Pancreas (tissue), 10 donors: ENCODE measurements around the gene MITD1. TPM values are rescaled to one million over a fixed set of nuclear protein-coding genes. Genes with fewer than 3 reads are reported as not detected.

Experiments
- ATAC-seq, 4 donors: fragments of 200-7000 bp; cut with Tn5 transposase; one replicate each; pipeline versions ENCODE4 v1.8.0 to v1.9.1; 2020; ENCODE audit warnings: mild to moderate bottlenecking in 4 of 4, moderate library complexity in 4 of 4
- DNase-seq, 6 donors: peaks; one replicate each; pipeline ENCODE4 v3.0.0-alpha.2; 2020
- FAIRE-seq: peaks from 2 replicates; lab custom pipeline; 2012; peaks lifted over from hg19 to GRCh38; lab: Jason Lieb, UNC
- H3K27ac ChIP-seq, 4 donors: fragments of 200-600 bp; sonication (generic); 1 replicate in 3 of 4; 2 replicates in 1 of 4; pipeline versions ENCODE4 v1.5.0 to v1.8.0; 2020
- H3K27me3 ChIP-seq, 4 donors: fragments of 200-600 bp; one replicate each; pipeline ENCODE4 v1.8.0; 2021
- H3K36me3 ChIP-seq, 3 donors: fragments of 200-600 bp; sonication (generic) in 1 of 3; one replicate each; pipeline versions ENCODE4 v1.5.0 to v1.8.0; 2020 to 2021
- H3K4me1 ChIP-seq, 3 donors: fragments of 200-600 bp; one replicate each; pipeline ENCODE4 v1.8.0; 2021
- H3K4me3 ChIP-seq, 4 donors: fragments of 200-600 bp; sonication (generic) in 2 of 4; one replicate each; pipeline versions ENCODE4 v1.5.0 to v1.8.0; 2020 to 2021
- H3K9me3 ChIP-seq, 4 donors: fragments of 200-600 bp; one replicate each; pipeline ENCODE4 v1.8.0; 2021
- WGBS, 2 donors: extraction: QIAGEN DNeasy Blood & Tissue Kit; methylation state at CpG; one replicate each; pipeline ENCODE4 v1.1.7; 2013; 5-methylcytosine and 5-hydroxymethylcytosine counted together
- intact Hi-C, 3 donors: fragments of 100-400 bp; cut with DNase I; formaldehyde crosslinking; loops; one replicate each; pipeline versions ENCODE4 v1.11.1 to v1.14.2; 2022
- polyA plus RNA-seq, 2 donors: library from polyadenylated mRNA; stranded (reverse); fragments of 200-250 nt; gene quantifications; one replicate each; pipeline ENCODE4 v1.2.3, GENCODE V29; 2013
- total RNA-seq, 6 donors: library from RNA; stranded (reverse); fragmentation: NEBNext Ultra II Directional in 4 of 6; extraction: Animal tissue kit (Norgen Biotek cat#: 25700) in 4 of 6; gene quantifications; one replicate each; pipeline versions ENCODE4 v1.2.1 to v1.2.4, GENCODE V29; 2021 to 2023
- TF ChIP-seq, protein P1 (sequence below), 4 donors: fragments of 200-600 bp; sonication (generic) in 3 of 4; IDR thresholded peaks; one replicate each; pipeline versions ENCODE4 v1.5.0 to v1.8.0; 2021; ENCODE audit warnings: antibody characterized with exemption in 4 of 4
- donor health status: healthy with polysubstance abuse.
- donor health status: DM: no; HTN: no; CAD: no; lungs with moderate emphysema.
- donor health status: DM: no; HTN: no; CAD: no.
- donor health status: control.
- donor health status: control.
- donor health status: Bipolar disorder and iron deficiency.
- donor health status: DM: yes; HTN: yes; CAD: no.
- donor health status: DM: no; HTN: no; CAD: no.
- donor health status: DM: no; HTN: no; CAD: no.
- donor health status: DM: yes; HTN: yes; CAD: no.

MITD1 gene
- total and polyA plus RNA-seq, 8 donors: 5.6 to 27.0 (median 8.0) TPM

DNA sequence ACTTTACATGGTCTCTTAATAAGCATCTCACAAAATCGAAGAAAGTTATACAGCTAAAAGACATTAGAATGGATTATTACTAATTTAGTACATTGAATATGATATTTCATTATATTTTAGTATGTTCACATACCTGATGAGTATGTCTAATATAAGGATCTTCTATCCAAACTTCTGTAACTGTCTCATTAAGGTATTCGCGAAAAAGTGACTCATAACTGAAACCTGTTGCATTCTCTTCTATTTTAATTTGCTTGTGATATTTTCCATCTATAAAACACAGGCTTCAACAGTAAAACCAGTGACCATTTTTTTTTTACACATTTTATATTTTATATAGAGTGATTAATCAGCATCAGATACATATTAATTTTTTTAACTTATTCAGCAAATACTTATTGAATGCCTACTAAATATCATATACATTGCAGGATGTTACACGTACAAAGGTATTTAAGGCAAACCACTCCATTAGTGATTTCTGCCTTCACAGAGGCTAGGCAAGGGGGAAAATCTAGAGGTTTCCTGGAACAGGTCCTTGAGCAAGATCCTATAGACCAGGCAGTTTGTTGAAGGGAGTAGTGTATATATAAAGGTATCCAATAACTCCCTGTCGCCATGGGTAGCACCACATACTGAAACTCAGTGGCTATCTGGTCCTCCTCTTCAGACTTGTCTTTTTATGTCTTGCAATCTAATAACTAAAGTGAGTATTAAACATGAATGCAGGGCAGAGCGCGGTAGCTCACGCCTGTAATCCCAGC lies 9.3 kb downstream of the MITD1 start:
- FAIRE-seq: no peak
- no peak overlapping the region for H3K27ac ChIP-seq
- no peak overlapping the region for H3K4me3 ChIP-seq
- H3K36me3 ChIP-seq: peaks cover 0 to 20% (median 7%) of the 10 kb centered on the region in 3 donors
- intact Hi-C loops: no loop called here
- 94% methylated on average over 8 of the region's 8 CpGs for WGBS, 2 donors
- no peaks in the 10 kb centered on the region for H3K27me3 ChIP-seq
- H3K9me3 ChIP-seq: no peaks in the 10 kb centered on the region
- no peak for DNase-seq
- no peaks in the 10 kb centered on the region for H3K4me1 ChIP-seq
- TF ChIP-seq, protein P1, sequence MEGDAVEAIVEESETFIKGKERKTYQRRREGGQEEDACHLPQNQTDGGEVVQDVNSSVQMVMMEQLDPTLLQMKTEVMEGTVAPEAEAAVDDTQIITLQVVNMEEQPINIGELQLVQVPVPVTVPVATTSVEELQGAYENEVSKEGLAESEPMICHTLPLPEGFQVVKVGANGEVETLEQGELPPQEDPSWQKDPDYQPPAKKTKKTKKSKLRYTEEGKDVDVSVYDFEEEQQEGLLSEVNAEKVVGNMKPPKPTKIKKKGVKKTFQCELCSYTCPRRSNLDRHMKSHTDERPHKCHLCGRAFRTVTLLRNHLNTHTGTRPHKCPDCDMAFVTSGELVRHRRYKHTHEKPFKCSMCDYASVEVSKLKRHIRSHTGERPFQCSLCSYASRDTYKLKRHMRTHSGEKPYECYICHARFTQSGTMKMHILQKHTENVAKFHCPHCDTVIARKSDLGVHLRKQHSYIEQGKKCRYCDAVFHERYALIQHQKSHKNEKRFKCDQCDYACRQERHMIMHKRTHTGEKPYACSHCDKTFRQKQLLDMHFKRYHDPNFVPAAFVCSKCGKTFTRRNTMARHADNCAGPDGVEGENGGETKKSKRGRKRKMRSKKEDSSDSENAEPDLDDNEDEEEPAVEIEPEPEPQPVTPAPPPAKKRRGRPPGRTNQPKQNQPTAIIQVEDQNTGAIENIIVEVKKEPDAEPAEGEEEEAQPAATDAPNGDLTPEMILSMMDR (IDR thresholded peaks at IDR 0.05): no peak
- no peak for ATAC-seq

DNA sequence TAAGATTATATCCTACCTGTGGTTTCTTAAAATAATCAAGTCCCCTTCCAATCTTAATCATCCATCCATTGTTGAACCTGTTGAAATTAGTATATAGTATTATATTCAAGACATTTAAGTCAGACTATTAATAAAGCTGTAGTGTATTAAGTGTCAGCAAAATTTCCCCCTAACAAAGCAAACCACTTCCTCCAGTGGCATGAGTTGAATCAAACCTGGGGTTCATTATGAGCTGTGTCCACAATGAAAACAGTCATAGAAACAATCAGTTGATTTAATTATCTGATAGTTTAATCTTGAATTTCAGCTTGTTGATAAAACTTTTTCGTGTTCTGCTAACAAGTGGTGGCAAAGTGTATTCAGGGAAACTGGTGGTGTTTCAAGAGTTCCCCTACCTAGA lies 11.3 kb downstream of the MITD1 start:
- H3K36me3 ChIP-seq: peaks cover 0 to 20% (median 7%) of the 10 kb centered on the region in 3 donors
- FAIRE-seq: no peak
- no peaks in the 10 kb centered on the region for H3K9me3 ChIP-seq
- WGBS, 2 donors: 36 to 53% methylated on average over 1 of the region's 1 CpG
- no peaks in the 10 kb centered on the region for H3K27me3 ChIP-seq
- no peak overlapping the region for H3K4me3 ChIP-seq
- intact Hi-C loops: no loop called here
- DNase-seq: no peak
- H3K4me1 ChIP-seq: no peaks in the 10 kb centered on the region
- TF ChIP-seq, protein P1 (IDR thresholded peaks at IDR 0.05): no peak
- H3K27ac ChIP-seq: no peak overlapping the region
- ATAC-seq: no peak

DNA sequence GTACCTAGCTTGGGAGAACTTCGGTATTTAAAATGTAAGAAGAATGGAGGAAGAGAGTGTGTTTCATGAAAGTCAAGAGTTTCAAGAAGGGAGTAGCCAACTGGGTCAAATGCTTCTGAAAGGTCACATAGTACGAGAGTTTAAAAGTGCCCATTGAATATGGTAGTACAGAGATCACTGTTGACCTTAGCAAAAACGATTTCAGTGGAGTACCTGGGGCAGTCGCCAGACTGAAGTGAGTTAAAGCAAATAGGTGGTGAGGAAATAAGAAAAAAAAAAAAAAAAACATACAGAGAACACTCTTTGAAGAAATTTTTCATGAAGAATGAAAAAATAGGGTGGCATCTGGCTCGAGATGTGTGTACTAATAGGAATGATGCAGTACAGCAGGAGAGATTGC lies 14.6 kb downstream of the MITD1 start:
- intact Hi-C loops: no loop called here
- H3K27me3 ChIP-seq: no peaks in the 10 kb centered on the region
- no peaks in the 10 kb centered on the region for H3K9me3 ChIP-seq
- peaks cover 0 to 20% (median 7%) of the 10 kb centered on the region in 3 donors for H3K36me3 ChIP-seq
- FAIRE-seq: no peak
- no peak overlapping the region for H3K27ac ChIP-seq
- no peak for ATAC-seq
- no peaks in the 10 kb centered on the region for H3K4me1 ChIP-seq
- TF ChIP-seq, protein P1 (IDR thresholded peaks at IDR 0.05): no peak
- no peak for DNase-seq
- H3K4me3 ChIP-seq: no peak overlapping the region
- WGBS, 2 donors: 80 to 82% methylated on average over 5 of the region's 5 CpGs

DNA sequence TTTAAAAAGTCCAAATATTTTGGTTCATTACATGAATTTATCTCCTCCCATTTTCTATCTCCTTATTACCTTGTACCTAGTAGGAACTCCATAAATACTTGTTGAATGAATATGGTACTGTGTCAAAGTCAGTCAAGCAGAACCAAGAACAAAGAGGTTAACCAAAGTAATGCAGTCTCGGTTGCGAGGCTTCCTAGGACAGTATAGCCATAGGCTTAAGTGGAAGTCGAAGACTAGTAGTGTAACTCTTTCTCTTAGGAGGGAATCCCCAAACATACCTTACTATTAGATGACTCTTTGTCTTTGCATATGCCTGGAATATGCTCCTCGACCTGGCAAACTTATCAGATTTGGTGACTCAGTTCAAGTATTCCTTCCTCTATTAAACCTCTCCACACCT lies 21.3 kb downstream of the MITD1 start:
- H3K27me3 ChIP-seq: no peaks in the 10 kb centered on the region
- H3K4me1 ChIP-seq: peaks cover 0 to 4% (median 0%) of the 10 kb centered on the region in 3 donors
- H3K4me3 ChIP-seq: no peak overlapping the region
- WGBS, 2 donors: 85 to 91% methylated on average over 4 of the region's 4 CpGs
- H3K9me3 ChIP-seq: no peaks in the 10 kb centered on the region
- TF ChIP-seq, protein P1 (IDR thresholded peaks at IDR 0.05): no peak
- no peak for ATAC-seq
- DNase-seq: no peak
- intact Hi-C loops: no loop called here
- FAIRE-seq: no peak
- no peaks in the 10 kb centered on the region for H3K36me3 ChIP-seq
- H3K27ac ChIP-seq: no peak overlapping the region

DNA sequence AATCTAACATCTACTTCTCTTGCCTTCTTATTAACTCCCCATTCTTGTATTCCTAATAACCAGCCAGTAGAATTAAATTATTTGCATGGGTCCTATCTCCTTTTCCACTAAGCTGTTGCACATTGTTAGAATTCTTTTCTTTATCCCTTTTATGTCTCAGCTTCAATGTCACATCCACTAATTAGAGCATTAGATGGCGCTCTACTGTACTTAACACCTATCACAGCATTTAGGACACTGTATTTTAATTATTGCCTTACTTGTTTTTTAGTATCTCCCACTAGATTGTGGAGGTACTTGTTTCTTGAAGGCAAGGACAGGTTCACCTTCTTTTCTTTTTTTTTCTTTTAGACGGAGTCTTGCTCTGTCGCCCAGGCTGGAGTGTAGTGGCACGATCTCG lies 22.3 kb downstream of the MITD1 start:
- ATAC-seq (no peak), DNase-seq (no peak), FAIRE-seq (no peak)
- Histone ChIP-seq H3K27ac (no peak overlapping the region), H3K9me3 (no peaks in the 10 kb centered on the region), H3K36me3 (no peaks in the 10 kb centered on the region), H3K27me3 (no peaks in the 10 kb centered on the region), H3K4me3 (no peak overlapping the region), H3K4me1 (peaks cover 0 to 4% (median 4%) of the 10 kb centered on the region in 3 donors)
- WGBS, 2 donors: 93 to 95% methylated on average over 5 of the region's 5 CpGs
- intact Hi-C loops: no loop called here
- TF ChIP-seq, protein P1 (IDR thresholded peaks at IDR 0.05): no peak
